Nephron progenitor cell (in vitro differentiated cells): ENCODE results near the gene SENP1.

Experiments
- DNase-seq: peaks from one replicate; pipeline ENCODE4 v3.0.0; 2021
- H3K27ac Mint-ChIP-seq: 2 replicates; pipeline ENCODE4 v1.8.0; 2021; ENCODE audit warnings: mild to moderate bottlenecking, moderate library complexity, mixed read lengths
- H3K27me3 Mint-ChIP-seq: 2 replicates; pipeline ENCODE4 v1.8.0; 2021; ENCODE audit warnings: mild to moderate bottlenecking, low read depth, mixed read lengths; ENCODE audit not compliant: poor library complexity
- H3K36me3 Mint-ChIP-seq: 2 replicates; pipeline ENCODE4 v1.8.0; 2021; ENCODE audit warnings: low read depth, mixed read lengths
- H3K4me1 Mint-ChIP-seq: 2 replicates; pipeline ENCODE4 v1.8.0; 2021; ENCODE audit warnings: mixed read lengths
- H3K4me3 Mint-ChIP-seq: 2 replicates; pipeline ENCODE4 v1.8.0; 2021; ENCODE audit warnings: mild to moderate bottlenecking, moderate library complexity, mixed read lengths
- H3K9me3 Mint-ChIP-seq: 2 replicates; pipeline ENCODE4 v1.8.0; 2021; ENCODE audit warnings: mild to moderate bottlenecking, moderate library complexity, mixed read lengths
- CTCF ChIP-seq: fragments of 200-600 bp; sonication (generic); IDR thresholded peaks from 2 replicates; pipeline ENCODE4 v1.5.0; 2021; ENCODE audit warnings: antibody characterized with exemption

SENP1 gene

GRCh38 chr12:48010366-48010970 lies 95.4 kb downstream of the SENP1 start:
- DNase-seq = no peak
- Mint-ChIP-seq H3K27ac (no peak overlapping the region), H3K27me3 (peaks cover 92% of the 10 kb centered on the region), H3K36me3 (no peaks in the 10 kb centered on the region), H3K4me1 (peaks cover 45% of the 10 kb centered on the region), H3K4me3 (no peak overlapping the region), H3K9me3 (no peaks in the 10 kb centered on the region)
- TF ChIP-seq CTCF = no peak

- H3K36me3 Mint-ChIP-seq = no peaks in the 10 kb centered on the region
- H3K9me3 Mint-ChIP-seq = no peaks in the 10 kb centered on the region
- H3K27ac Mint-ChIP-seq = no peak overlapping the region
- peaks cover 53% of the 10 kb centered on the region for H3K4me1 Mint-ChIP-seq
- H3K27me3 Mint-ChIP-seq = peaks cover 84% of the 10 kb centered on the region
- no peak overlapping the region for H3K4me3 Mint-ChIP-seq
- TF ChIP-seq CTCF = no peak
- DNase-seq = no peak
Observed at GRCh38 chr12:48009471-48009870, 96.4 kb downstream of the SENP1 start.

GRCh38 chr12:48008950-48009349 lies 96.9 kb downstream of the SENP1 start:
- Mint-ChIP-seq H3K27ac (no peak overlapping the region), H3K4me1 (peaks cover 53% of the 10 kb centered on the region), H3K36me3 (no peaks in the 10 kb centered on the region), H3K9me3 (no peaks in the 10 kb centered on the region), H3K4me3 (no peak overlapping the region), H3K27me3 (peaks cover 79% of the 10 kb centered on the region)
- DNase-seq = no peak
- no peak for TF ChIP-seq CTCF

- H3K9me3 Mint-ChIP-seq = no peaks in the 10 kb centered on the region
- H3K27me3 Mint-ChIP-seq = peaks cover 73% of the 10 kb centered on the region
- DNase-seq = no peak
- no peaks in the 10 kb centered on the region for H3K36me3 Mint-ChIP-seq
- peaks cover 58% of the 10 kb centered on the region for H3K4me1 Mint-ChIP-seq
- no peak overlapping the region for H3K27ac Mint-ChIP-seq
- no peak overlapping the region for H3K4me3 Mint-ChIP-seq
- no peak for TF ChIP-seq CTCF
Observed at GRCh38 chr12:48008349-48008748, 97.5 kb downstream of the SENP1 start.

- no peak overlapping the region for H3K4me3 Mint-ChIP-seq
- no peaks in the 10 kb centered on the region for H3K36me3 Mint-ChIP-seq
- H3K27me3 Mint-ChIP-seq = peaks cover 61% of the 10 kb centered on the region
Observed at GRCh38 chr12:48007206-48007605, 98.7 kb downstream of the SENP1 start.

More at GRCh38 chr12:48007206-48007605, 98.7 kb downstream of the SENP1 start:
- peaks cover 66% of the 10 kb centered on the region for H3K4me1 Mint-ChIP-seq
- H3K9me3 Mint-ChIP-seq = no peaks in the 10 kb centered on the region
- TF ChIP-seq CTCF = no peak
- no peak overlapping the region for H3K27ac Mint-ChIP-seq
- DNase-seq = no peak
